GM04504 (cell line): Measurements from ENCODE around the gene ERN2.
"Not testable (repeated sequence)": the region's sequence is repeated elsewhere in the genome, so short reads cannot be mapped to it uniquely, and the experiment has no call there.

Experiments
- DNase-seq: peaks from one replicate; pipeline ENCODE4 v3.0.0-alpha.2; 2012; ENCODE audit warnings: low read depth

The ERN2 gene

DNA sequence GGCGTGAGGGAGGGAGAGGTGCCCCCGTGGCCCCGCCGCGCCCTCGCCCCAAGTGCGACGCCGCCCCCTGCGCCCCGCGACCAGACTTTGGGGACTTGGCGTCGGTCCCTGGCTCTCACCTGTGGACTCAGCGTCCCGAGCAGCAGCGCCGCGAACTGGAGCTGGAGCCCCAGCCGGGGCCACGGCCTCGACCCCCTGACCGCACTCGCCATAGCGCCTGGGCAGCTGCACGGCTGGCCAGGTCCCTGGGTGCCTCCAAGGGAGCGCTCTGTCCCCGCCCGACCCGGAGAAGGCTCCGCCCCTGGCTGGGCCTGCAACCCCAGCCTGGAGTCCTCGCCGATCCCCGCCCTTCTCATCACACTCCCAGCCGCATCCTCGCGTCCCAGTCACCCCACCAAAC is at the start of gene ERN2:
ERN2 (minus strand) TSS at position 247 of the 400 bp plus-strand sequence; CDS start at position 212, 35 bp downstream.
- no peak for DNase-seq

DNA sequence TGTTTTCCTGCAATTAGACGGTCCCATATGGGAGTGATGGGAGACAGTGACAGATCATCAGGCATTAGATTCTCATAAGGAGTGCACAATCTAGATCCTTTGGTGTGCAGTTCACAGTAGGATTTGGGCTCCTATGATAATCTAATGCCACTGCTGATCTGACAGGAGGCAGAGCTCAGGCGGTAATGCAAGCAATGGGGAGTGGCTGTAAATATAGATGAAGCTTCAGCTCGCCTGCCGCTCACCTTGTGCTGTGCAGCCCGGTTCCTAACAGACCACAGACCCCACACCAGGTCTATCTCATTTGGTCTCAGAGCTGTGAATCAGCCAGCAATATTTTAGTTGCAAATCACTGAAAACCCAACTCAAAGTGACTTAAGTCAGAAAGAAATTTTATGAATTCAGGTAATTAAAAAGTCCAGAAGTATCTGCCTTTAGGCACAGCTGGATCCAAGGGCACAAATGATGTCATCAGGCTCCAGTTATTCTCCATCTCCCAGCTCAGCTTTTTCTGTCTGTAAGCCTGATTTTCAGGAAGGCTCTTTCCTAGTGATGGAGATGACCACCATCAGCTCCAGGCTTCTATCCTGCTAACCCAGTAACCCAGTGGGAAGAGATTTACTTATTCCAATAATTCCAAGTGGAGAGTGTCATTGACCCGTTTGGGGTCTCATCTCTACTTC is 45.1 kb upstream of the ERN2 start:
- no peak for DNase-seq

DNA sequence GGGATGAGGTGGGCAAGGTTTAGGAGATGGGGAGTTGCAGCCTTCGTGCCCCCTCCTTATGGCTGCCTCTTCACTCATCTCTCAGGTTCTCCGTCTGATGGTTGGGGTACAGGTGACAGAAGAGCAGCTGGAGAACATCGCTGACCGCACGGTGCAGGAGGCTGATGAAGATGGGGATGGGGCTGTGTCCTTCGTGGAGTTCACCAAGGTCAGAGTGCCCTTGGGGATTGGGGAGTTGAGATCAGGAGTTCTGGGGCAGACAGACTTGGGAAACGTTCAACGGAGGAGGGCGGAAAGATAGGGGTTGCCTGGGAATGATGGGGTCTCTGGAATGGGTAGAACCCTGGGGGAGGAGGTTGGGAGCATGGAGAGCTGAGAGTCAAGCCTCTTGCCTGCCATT is 44.1 kb upstream of the ERN2 start:
- DNase-seq: no peak

DNA sequence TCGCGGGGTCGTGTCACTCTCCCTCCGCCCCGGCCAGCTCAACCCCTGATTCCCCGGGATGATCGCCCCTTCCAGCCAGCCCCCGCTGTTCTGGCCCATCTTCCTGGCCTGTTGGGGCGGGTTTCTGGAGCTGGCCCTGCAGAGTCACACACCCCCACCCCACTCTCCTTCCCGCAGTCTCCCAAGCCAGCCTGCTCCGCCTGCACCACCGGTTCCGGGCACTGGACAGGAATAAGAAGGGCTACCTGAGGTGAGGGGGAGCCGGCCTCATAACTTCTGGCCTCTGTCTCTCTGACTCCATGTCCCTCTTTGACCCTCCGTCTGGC is 42.4 kb upstream of the ERN2 start:
- DNase-seq: no peak

DNA sequence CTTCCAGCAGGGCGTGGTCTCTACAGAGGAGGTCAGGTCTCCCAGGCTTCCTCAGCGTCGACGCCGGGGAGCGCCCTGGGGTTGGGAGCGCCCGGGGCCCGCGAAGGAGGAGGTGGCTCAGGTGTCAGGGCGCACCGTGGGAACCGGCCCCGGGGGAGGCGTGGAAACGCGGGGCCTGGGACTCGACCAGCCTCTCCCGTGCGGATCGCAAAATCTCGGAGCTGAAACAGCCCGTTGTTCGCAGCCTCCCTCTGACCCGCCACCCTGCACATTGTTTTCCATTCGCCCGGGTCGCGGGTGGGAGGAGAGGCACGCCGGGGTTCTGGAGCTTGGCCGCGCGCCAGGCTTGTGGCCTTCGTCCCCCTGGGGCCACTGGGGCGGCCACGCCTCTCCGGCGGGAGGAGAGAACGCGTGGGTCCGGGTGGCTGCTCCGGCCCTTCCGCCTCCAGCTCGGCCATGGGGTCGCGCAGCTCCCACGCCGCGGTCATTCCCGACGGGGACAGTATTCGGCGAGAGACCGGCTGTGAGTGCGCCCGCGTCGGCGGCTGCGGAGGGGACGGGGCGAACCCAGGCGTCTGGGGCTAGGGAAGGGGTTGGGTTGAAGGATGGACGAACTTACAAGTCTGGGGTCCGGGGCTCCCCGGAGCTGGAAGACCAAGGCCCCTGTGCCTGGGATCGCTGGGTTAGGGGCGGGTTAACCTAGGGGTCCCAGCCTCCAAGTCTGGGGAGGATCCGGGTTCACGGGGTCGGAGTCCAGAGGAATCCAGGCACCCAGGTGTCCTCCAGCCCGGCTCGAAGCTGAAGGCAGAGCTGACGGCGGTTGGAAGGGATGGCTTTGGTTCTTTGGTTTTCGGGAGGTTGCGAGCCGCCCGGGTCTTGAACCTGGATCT is 41.8 kb upstream of the ERN2 start, which contains the start of gene CHP2:
CHP2 (plus strand) TSS at position 433 of the 890 bp plus-strand sequence; CDS start at position 457, 24 bp downstream.
- DNase-seq: no peak

DNA sequence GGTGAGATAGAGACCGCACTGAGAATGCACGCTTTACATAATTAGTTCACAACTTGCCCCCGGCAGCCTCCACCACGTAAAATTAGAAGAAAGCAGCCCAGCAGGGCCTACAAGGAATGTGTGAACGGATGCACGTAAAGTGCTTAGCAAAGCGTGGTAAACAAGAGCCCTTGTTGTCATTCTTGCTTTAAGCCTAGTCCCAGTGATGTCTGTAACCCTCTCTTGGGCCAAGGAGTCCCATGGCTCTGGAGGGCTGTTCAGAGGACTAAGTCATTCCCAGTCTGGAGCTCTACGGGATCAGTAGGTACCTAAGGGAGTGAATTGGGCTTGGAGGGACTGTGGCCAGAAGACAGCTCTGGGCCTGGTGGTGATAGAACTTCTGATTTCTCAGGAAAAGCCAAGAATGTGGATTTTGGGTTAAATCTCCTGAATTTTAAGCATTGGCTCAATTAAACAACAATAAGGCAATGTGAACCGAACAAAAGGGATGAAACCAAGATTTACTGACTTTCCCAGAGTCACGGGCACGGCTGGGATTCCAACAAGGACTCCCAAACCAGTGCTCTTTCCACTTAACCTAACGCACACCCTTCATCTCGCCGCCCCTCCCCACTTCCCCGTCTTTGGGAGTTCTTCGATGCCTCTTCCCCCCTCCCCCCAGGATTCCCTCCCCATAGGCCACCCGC is 41.0 kb upstream of the ERN2 start:
- DNase-seq: no peak

DNA sequence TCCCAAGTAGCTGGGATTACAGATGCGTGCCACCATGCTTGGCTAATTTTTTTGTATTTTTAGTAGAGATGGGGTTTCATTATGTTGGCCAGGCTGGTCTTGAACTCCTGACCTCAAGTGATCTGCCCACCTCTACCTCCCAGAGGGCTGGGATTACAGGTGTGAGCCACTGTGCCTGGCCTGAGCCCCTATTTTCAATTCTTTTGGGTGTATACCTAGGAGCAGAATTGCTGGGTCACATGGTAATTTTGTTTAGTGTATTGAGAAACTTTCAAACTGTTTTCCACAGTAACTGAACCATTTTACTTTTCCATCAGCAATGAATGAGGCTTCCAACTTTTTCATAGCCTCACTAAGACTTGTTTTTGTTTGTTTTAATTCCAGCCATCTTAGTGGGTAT is 38.0 kb upstream of the ERN2 start:
- DNase-seq: not testable (repeated sequence)

DNA sequence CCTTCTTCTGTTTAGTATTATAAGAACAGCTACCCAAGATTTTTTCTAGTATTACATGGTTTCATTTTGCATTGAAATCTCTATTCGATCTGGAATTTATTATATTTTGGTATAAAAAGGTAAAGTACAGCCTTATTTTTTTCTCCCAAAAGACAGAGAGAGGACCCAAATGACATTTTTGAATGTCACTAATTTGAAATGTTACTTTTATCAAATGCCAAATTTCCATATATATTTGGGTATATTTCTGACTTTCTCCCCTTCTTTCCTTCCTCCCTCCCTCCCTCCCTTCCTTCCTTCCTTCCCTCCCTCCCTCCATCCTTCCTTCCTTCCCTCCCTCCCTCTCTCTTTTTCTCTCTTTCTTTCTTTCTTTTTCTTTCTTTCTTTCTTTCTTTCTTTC is 35.6 kb upstream of the ERN2 start:
- DNase-seq: no peak

DNA sequence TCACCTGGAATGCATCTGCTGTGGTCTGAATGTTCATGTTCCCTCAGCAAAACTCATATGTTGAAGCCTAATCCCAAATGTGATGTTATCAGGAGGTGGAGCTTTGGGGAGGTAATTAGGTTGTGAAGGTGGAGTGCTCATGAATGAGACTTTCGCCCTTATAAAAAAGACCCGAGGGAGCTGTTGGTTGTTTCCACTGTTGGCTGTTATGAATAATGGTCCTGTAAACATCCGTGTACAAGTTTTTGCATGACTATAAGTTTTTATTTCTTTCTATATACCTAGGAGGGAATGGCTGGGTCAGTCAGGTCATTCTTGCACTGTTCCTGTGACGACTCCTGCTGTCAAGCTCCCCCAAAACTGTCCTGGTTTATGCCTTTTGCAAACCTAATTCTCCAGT is 32.2 kb upstream of the ERN2 start:
- DNase-seq: no peak

DNA sequence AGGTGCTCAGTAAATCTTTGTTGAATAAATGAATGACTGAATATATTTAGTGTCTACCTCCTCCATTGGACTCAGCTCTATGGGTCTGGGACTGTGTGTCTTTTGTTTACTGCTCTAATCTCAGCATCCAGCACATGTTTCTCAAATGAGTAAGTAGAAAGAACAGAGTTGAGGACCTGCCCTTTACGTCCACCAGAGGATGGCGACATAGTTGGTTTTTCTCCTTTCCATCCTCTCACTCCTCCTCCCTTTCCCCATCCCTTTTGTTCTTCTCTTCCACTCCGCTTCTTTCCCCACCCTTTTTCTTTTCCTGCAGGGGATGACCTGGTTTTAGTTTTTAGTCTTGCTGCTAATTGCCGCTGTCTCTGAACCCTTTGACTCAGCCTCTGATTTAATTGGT is 29.7 kb upstream of the ERN2 start:
- no peak for DNase-seq

DNA sequence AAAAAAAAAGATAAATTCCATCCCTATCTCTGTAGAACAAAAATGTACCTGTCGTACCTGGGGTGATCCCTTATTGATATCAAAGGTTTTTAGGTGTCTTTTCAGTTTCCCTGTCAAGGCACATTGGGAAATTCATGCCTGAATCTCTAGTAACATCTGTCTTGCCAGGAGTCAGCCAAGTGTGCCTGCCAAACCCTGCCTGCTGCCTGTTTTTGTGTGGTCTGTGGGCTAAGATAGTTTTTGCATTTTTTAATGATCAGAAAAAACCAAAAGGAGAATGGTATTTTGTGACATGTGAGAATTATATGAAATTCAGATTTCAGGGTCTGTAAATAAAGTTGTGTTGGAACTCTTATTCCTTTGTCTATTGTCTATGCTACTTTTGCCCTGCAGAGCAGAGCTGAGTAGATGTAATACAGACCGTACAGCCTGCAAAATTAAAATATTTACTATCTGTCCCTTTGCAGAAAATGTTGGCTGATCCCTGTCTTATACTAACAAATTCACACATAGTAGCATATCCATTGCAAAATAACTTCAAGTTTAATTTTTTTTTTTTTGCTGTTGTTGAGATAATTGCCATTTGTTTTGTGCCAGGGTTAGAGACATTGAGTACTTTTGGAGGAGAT is 28.8 kb upstream of the ERN2 start:
- DNase-seq: no peak

DNA sequence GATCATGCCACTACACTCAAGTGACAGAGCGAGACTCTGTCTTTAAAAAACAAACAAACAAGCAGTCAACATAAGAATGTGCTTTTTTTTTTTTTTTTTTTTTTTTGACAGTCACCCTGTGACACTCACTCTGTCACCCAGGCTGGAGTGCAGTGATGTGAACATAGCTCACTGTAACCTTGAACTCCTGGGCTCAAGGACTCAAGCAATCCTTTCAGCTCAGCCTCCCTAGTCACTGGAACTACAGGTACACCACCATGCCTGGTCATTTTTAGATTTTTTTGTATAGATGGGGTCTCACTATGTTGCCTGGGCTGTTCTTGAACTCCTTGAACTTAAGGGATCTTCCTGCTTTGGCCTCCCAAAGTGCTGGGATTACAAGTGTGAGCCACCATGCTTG is 26.5 kb upstream of the ERN2 start:
- DNase-seq: no peak

DNA sequence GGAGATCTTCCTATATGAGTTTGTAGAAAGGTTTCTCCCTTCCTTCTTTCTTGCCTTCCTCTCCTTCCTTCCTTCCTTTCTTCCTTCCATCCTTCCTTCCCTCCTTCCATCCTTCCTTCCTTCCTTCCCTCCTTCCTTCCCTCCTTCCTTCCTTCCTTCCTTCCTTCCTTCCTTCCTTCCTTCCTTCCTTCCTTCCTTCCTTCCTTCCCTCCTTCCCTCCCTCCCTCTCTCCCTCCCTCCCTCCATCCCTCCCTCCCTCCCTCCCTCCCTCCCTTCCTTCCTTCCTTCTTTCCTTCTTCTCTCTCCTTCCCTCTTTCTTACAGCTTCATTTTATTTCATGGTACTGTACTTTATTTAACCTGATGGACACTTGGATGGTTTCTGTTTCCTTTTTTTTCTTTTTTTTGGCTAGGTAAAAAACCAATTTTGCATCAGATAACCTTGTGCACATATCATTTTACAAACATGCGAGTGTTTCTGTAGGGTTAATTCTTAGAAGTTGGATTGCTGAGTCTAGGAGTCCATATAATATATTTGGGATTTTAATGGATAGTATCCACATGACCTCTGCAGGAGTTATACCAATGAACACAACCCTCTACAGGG is 24.5 kb upstream of the ERN2 start:
- DNase-seq: not testable (repeated sequence)

DNA sequence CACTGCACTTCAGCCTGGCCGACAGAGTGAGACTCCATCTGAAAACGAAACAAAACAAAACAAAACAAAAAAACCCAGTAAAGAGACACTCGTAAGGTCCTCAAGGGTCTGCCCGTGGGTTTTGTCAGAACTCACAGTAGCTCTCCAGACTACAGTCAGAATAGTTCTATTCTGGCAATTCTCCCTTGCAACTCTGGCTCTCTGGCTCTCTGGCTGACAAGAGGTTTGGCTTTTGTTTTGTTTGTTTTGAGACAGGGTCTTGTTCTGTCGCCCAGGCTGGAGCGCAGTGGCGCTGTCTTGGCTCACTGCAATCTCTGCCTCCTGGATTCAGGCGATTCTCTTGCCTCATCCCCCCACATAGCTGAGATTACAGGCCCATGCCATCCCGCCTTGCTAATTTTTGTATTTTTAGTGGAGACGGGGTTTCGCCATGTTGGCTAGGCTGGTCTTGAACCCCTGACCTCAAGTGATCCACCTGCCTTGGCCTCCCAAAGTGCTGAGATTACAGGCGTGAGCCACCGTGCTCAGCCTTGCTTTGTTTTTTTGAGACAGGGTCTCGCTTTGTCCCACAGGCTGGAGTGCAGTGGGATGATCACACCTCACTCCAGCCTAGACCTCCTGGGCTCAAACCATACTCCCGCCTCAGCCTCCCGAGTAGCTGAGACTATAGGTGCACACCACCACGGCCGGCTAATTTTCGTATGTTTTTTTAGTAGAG is 21.3 kb upstream of the ERN2 start:
- no peak for DNase-seq

DNA sequence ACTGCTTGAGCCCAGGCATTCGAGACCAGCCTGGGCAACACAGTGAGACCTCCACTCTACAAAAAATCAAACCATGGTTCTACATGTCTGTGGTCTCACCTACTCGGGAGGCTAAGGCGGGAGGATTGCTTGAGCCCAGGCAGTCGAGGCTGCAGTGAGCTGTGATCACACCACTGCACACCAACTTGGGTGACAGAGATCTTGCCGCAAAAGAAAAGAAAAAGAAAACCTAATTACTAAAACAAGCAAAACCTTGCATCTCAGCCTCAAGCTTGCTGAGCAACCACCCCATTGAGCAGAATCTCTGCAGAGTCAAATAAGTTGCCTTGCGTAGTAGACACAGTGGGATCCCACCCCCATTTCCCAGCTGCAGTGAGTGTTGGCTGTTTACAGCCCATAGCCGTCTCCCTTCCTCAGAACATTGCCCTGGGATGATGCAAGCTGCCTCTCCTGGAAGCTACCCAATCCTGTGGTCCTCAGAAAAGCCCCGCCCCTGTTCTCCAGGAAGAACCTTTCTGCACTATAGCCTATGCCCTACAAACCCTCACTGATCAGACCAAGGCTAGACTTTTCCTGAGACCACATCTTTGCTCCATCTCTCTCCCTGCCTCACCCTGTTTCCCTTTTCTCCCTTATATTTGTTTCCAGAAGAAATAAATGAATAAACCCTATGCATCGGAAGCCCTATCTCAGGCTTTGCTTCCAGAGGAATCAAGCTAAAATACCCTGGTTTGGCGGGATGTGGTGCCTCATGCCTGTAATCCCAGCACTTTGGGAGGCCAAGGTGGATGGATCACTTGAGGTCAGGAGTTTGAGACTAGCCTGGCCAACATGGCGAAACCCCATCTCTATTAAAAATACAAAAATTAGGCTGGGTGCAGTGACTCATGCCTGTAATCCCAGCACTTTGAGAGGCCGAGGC is 16.7 kb upstream of the ERN2 start:
- peak; percentile 10 for DNase-seq

DNA sequence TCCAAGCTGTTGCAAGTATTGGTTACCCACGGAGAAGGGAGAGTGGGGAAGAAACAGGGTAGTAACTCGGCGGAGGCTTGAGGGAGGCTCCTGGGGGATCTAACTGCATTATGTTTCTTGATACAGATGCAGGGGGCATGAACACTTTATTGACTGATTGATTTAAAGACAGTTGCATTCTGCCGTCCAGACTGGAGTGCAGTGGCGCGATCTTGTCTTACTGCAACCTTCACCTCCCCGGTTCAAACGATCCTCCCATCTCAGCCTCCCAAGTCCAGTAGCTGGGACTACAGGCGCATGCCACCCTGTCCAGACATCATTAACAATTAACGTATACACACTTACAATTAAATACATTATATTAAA is 15.1 kb upstream of the ERN2 start:
- DNase-seq: no peak

DNA sequence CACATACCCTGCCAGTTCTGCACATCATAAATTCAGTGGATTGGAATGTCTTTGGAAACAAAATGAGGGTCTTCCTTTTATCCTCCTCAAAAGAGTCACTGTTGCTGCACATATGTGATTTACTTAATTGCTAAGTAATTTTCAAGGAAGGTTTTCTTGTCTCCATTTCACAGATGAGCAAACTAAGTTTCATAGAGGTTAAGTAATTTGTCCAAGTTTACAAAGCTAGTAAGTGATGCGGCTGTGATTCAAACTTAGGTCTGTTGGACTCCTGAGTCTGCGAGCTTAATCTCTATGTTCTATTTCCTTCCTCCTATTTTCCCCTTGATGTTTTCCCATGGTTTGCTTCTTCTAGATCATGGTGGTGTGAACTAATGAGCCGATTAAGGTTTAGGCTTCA is 13.7 kb upstream of the ERN2 start:
- DNase-seq: no peak

DNA sequence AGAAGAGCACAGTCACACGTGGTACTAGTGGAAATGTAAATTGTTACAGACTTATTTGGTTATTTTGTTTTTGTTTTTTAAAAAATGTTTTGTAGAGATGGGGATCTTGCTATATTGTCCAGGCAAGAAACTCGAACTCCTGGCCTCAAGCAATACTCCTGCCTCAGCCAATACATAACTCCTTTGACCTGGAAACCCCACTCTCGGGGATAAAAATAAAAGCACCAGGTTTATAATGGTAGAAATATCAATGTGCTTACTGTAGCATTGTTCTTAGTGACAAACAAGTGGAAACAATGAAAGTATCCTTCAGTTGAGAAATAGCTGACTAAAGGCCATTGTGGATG is 11.7 kb upstream of the ERN2 start:
- DNase-seq: no peak

DNA sequence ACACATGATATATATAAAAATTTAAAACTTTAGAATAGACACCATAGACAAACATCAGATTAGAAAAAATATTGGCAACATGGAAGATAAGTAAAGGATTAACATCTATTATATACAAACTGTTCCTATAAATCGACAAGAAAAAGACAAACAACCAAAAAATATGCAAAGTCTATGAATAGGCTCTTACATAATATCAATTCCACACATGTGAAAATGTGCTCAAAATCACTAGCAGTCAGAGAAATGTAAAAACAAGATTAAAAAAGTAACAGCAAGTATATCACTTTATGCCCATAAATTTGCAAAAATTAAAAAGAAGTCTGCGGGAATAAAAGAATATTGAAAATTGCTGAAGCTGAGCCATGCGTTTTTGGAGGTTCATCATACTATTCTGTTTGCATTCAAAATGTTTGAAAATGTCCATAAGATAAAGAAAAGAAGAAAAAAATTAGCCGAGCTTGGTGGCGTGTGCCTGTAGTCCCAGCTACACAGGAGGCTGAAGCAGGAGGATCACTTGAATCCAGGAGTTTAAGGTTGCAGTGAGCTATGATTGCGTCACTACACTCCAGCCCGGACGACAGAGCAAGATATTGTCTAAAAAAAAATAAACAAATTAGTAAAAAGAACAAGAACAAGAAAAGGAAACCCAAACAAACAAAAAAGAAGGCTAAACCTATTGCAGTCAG is 11.2 kb upstream of the ERN2 start:
- no peak for DNase-seq
